ENCODE data around the gene NTSR1. TPM values are rescaled to one million over a fixed set of nuclear protein-coding genes. Genes with fewer than 3 reads are reported as not detected.

NTSR1 gene
- total RNA-seq = under 1 TPM in 4 of 5 experiments, not detected in 1; 0.11 to 0.78 (median 0.14) TPM
- polyA plus RNA-seq = not detected
- total RNA-seq = not detected

- POLR2A ChIA-PET = no interaction called here
- Histone ChIP-seq H3K4me3 (ENCODE audit: low read length) (no peak within 1 kb of the TSS), H3K9me3 (ENCODE audit: control insufficient read depth in 2 of 3, low read length in 3 of 3) (no peaks in the 10 kb centered on the region), H3K36me3 (ENCODE audit: control insufficient read depth in 2 of 3, insufficient read depth in 3 of 3, low read length in 3 of 3) (no peaks in the 10 kb centered on the region), H3K27me3 (ENCODE audit: control insufficient read depth in 2 of 2, insufficient read depth in 2 of 2, low read length in 2 of 2) (peaks cover 0 to 5% of the 10 kb centered on the region in 2 donors), H3K4me1 (ENCODE audit: control insufficient read depth in 2 of 2, insufficient read depth in 2 of 2, low read length in 2 of 2) (peaks cover 0 to 5% of the 10 kb centered on the region in 2 donors), H3K27ac (ENCODE audit: low read depth, low read length) (no peak within 1 kb of the TSS)
- peak; percentile 19 for ATAC-seq
- Mint-ChIP-seq H3K4me1 (peaks cover 0 to 13% (median 5%) of the 10 kb centered on the region in 7 donors), H3K4me3 (peak within 1 kb of the TSS in 9 of 10 donors; percentile 32 to 81 (median 53)), H3K9me3 (peaks cover 0 to 2% (median 0%) of the 10 kb centered on the region in 11 donors), H3K36me3 (no peaks in the 10 kb centered on the region), H3K27me3 (peaks cover 7 to 56% (median 13%) of the 10 kb centered on the region in 5 donors), H3K27ac (no peak within 1 kb of the TSS)
- DNase-seq = no peak
- CTCF ChIA-PET = no interaction called here
- intact Hi-C loops (cut with micrococcal nuclease) = no loop called here
Measured at GRCh38 chr20:62708591-62709536, at the start of gene NTSR1. NTSR1 (plus strand) TSS chr20:62708836; CDS start chr20:62709208, 372 bp downstream.

GRCh38 chr20:62659488-62660239 is 49.0 kb upstream of the NTSR1 start:
- H3K27me3 ChIP-seq (ENCODE audit: control insufficient read depth in 2 of 2, insufficient read depth in 2 of 2, low read length in 2 of 2) = no peaks in the 10 kb centered on the region
- Mint-ChIP-seq H3K4me3 (no peak overlapping the region), H3K4me1 (peaks cover 0 to 3% (median 0%) of the 10 kb centered on the region in 7 donors), H3K27me3 (no peaks in the 10 kb centered on the region), H3K27ac (no peak overlapping the region), H3K36me3 (peaks cover 0 to 3% (median 0%) of the 10 kb centered on the region in 5 donors), H3K9me3 (no peaks in the 10 kb centered on the region)
- POLR2A ChIA-PET = no interaction called here
- DNase-seq (no peak), ATAC-seq (no peak)
- no peaks in the 10 kb centered on the region for H3K36me3 ChIP-seq (ENCODE audit: control insufficient read depth in 2 of 3, insufficient read depth in 3 of 3, low read length in 3 of 3)
- H3K4me1 ChIP-seq (ENCODE audit: control insufficient read depth in 2 of 2, insufficient read depth in 2 of 2, low read length in 2 of 2) = no peaks in the 10 kb centered on the region
- CTCF ChIA-PET = no interaction called here
- no peaks in the 10 kb centered on the region for H3K9me3 ChIP-seq (ENCODE audit: control insufficient read depth in 2 of 3, low read length in 3 of 3)
- no peak overlapping the region for H3K4me3 ChIP-seq (ENCODE audit: low read length)
- intact Hi-C loops (cut with micrococcal nuclease) = loop anchor here in 1 of 2 donors (10.0 kb wide), 1 partner anchor 265 kb away; the partner anchor contains the start of gene DIDO1
- H3K27ac ChIP-seq (ENCODE audit: low read depth, low read length) = no peak overlapping the region

DNA sequence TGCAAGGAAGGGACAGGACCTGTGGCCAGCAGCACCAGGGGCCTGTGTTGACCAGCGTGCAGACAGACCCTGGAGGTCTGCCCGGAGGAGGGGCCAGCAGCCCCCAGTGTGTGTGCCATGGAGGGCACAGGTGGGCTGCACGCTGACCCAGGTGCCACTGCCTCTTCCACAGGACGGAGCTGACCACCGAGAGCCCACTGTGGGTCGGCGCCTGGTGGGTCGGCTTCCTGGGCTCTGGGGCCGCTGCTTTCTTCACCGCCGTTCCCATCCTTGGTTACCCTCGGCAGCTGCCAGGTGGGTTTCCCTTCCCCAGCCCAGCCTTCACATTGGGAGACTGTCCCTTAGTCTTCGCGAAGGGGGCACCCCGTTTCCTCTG is 48.4 kb upstream of the NTSR1 start:
- ATAC-seq (no peak), DNase-seq (no peak)
- Mint-ChIP-seq H3K4me1 (peaks cover 0 to 3% (median 0%) of the 10 kb centered on the region in 7 donors), H3K27ac (peak overlapping the region in 1 of 9 donors; percentile 13), H3K27me3 (no peaks in the 10 kb centered on the region), H3K36me3 (peaks cover 0 to 3% (median 0%) of the 10 kb centered on the region in 5 donors), H3K4me3 (no peak overlapping the region), H3K9me3 (no peaks in the 10 kb centered on the region)
- Histone ChIP-seq H3K9me3 (ENCODE audit: control insufficient read depth in 2 of 3, low read length in 3 of 3) (no peaks in the 10 kb centered on the region), H3K4me1 (ENCODE audit: control insufficient read depth in 2 of 2, insufficient read depth in 2 of 2, low read length in 2 of 2) (no peaks in the 10 kb centered on the region), H3K4me3 (ENCODE audit: low read length) (no peak overlapping the region), H3K36me3 (ENCODE audit: control insufficient read depth in 2 of 3, insufficient read depth in 3 of 3, low read length in 3 of 3) (no peaks in the 10 kb centered on the region), H3K27me3 (ENCODE audit: control insufficient read depth in 2 of 2, insufficient read depth in 2 of 2, low read length in 2 of 2) (no peaks in the 10 kb centered on the region), H3K27ac (ENCODE audit: low read depth, low read length) (no peak overlapping the region)
- POLR2A ChIA-PET = no interaction called here
- CTCF ChIA-PET = no interaction called here
- intact Hi-C loops (cut with micrococcal nuclease) = no loop called here

DNA sequence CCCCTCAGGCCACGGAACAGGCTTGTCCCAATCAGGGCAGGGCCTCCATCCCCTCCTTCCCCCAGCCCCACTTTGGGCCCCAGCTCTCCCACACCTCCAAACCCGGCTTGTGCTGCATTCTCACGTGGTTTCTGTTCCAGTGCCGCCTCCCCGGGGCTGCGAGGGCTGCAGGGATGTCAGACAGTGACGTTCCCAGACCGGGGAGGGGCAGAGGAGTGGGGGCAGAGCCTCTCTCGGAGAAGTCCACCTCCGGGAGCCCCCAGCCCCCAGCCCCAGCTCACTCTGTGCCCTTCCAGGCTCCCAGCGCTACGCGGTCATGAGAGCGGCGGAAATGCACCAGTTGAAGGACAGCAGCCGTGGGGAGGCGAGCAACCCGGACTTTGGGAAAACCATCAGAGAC is 47.9 kb upstream of the NTSR1 start:
- ChIA-PET POLR2A (no interaction called here), CTCF (no interaction called here)
- Mint-ChIP-seq H3K27me3 (no peaks in the 10 kb centered on the region), H3K4me3 (no peak overlapping the region), H3K9me3 (no peaks in the 10 kb centered on the region), H3K4me1 (peaks cover 0 to 3% (median 0%) of the 10 kb centered on the region in 7 donors), H3K36me3 (peaks cover 0 to 3% (median 0%) of the 10 kb centered on the region in 5 donors), H3K27ac (peak overlapping the region in 1 of 9 donors; percentile 13)
- no peak for DNase-seq
- Histone ChIP-seq H3K4me1 (ENCODE audit: control insufficient read depth in 2 of 2, insufficient read depth in 2 of 2, low read length in 2 of 2) (no peaks in the 10 kb centered on the region), H3K4me3 (ENCODE audit: low read length) (no peak overlapping the region), H3K9me3 (ENCODE audit: control insufficient read depth in 2 of 3, low read length in 3 of 3) (no peaks in the 10 kb centered on the region), H3K27ac (ENCODE audit: low read depth, low read length) (no peak overlapping the region), H3K36me3 (ENCODE audit: control insufficient read depth in 2 of 3, insufficient read depth in 3 of 3, low read length in 3 of 3) (no peaks in the 10 kb centered on the region), H3K27me3 (ENCODE audit: control insufficient read depth in 2 of 2, insufficient read depth in 2 of 2, low read length in 2 of 2) (no peaks in the 10 kb centered on the region)
- ATAC-seq = no peak
- intact Hi-C loops (cut with micrococcal nuclease) = no loop called here

GRCh38 chr20:62661647-62662046 is 47.0 kb upstream of the NTSR1 start:
- ChIA-PET CTCF (no interaction called here), POLR2A (no interaction called here)
- Histone ChIP-seq H3K9me3 (ENCODE audit: control insufficient read depth in 2 of 3, low read length in 3 of 3) (no peaks in the 10 kb centered on the region), H3K36me3 (ENCODE audit: control insufficient read depth in 2 of 3, insufficient read depth in 3 of 3, low read length in 3 of 3) (no peaks in the 10 kb centered on the region), H3K27me3 (ENCODE audit: control insufficient read depth in 2 of 2, insufficient read depth in 2 of 2, low read length in 2 of 2) (no peaks in the 10 kb centered on the region), H3K4me1 (ENCODE audit: control insufficient read depth in 2 of 2, insufficient read depth in 2 of 2, low read length in 2 of 2) (no peaks in the 10 kb centered on the region), H3K27ac (ENCODE audit: low read depth, low read length) (no peak overlapping the region), H3K4me3 (ENCODE audit: low read length) (no peak overlapping the region)
- ATAC-seq (no peak), DNase-seq (no peak)
- intact Hi-C loops (cut with micrococcal nuclease) = no loop called here
- Mint-ChIP-seq H3K9me3 (no peaks in the 10 kb centered on the region), H3K27ac (no peak overlapping the region), H3K4me1 (peaks cover 0 to 3% (median 0%) of the 10 kb centered on the region in 7 donors), H3K4me3 (no peak overlapping the region), H3K36me3 (peaks cover 0 to 3% (median 0%) of the 10 kb centered on the region in 5 donors), H3K27me3 (no peaks in the 10 kb centered on the region)

GRCh38 chr20:62662422-62662821 is 46.2 kb upstream of the NTSR1 start:
- Histone ChIP-seq H3K4me1 (ENCODE audit: control insufficient read depth in 2 of 2, insufficient read depth in 2 of 2, low read length in 2 of 2) (no peaks in the 10 kb centered on the region), H3K27ac (ENCODE audit: low read depth, low read length) (no peak overlapping the region), H3K4me3 (ENCODE audit: low read length) (no peak overlapping the region), H3K36me3 (ENCODE audit: control insufficient read depth in 2 of 3, insufficient read depth in 3 of 3, low read length in 3 of 3) (no peaks in the 10 kb centered on the region), H3K27me3 (ENCODE audit: control insufficient read depth in 2 of 2, insufficient read depth in 2 of 2, low read length in 2 of 2) (no peaks in the 10 kb centered on the region), H3K9me3 (ENCODE audit: control insufficient read depth in 2 of 3, low read length in 3 of 3) (no peaks in the 10 kb centered on the region)
- Mint-ChIP-seq H3K27me3 (no peaks in the 10 kb centered on the region), H3K36me3 (peaks cover 0 to 3% (median 0%) of the 10 kb centered on the region in 5 donors), H3K4me3 (no peak overlapping the region), H3K9me3 (no peaks in the 10 kb centered on the region), H3K27ac (no peak overlapping the region), H3K4me1 (peaks cover 0 to 5% (median 0%) of the 10 kb centered on the region in 7 donors)
- ChIA-PET POLR2A (no interaction called here), CTCF (no interaction called here)
- peak; percentile 38 for ATAC-seq
- intact Hi-C loops (cut with micrococcal nuclease) = no loop called here
- no peak for DNase-seq

Data from naive thymus-derived CD4-positive, alpha-beta T cell (primary cell).